Aorta (tissue), 5 donors: ENCODE measurements around the gene CLGN. TPM values are rescaled to one million over a fixed set of nuclear protein-coding genes. Genes with fewer than 3 reads are reported as not detected.
"Not testable (repeated sequence)": the region's sequence is repeated elsewhere in the genome, so short reads cannot be mapped to it uniquely, and the experiment has no call there.

ENCODE experiments used
- ATAC-seq: fragments of 200-7000 bp; cut with Tn5 transposase; one replicate; pipeline ENCODE4 v1.9.1; 2022; ENCODE audit warnings: moderate library complexity; ENCODE audit not compliant: low FRiP score
- DNase-seq, 2 donors: peaks; one replicate each; pipeline ENCODE4 v3.0.0-alpha.2; 2020
- H3K27ac ChIP-seq, 2 donors: one replicate each; pipeline ENCODE4 v1.5.1; 2013; ENCODE audit warnings: low read length in 2 of 2, mild to moderate bottlenecking in 2 of 2, moderate library complexity in 2 of 2, control low read depth in 1 of 2, inconsistent platforms in 1 of 2, low read depth in 1 of 2
- H3K27me3 ChIP-seq, 2 donors: one replicate each; pipeline ENCODE4 v1.6.1; 2013; ENCODE audit warnings: control low read depth in 1 of 2, low read length in 1 of 2, mild to moderate bottlenecking in 1 of 2, moderate library complexity in 1 of 2; ENCODE audit not compliant: insufficient read depth in 2 of 2, control insufficient read depth in 1 of 2
- H3K36me3 ChIP-seq, 2 donors: one replicate each; pipeline ENCODE4 v1.6.1; 2013; ENCODE audit warnings: control low read depth in 1 of 2, low read length in 1 of 2, mild to moderate bottlenecking in 1 of 2; ENCODE audit not compliant: insufficient read depth in 2 of 2, control insufficient read depth in 1 of 2
- H3K4me1 ChIP-seq, 2 donors: one replicate each; pipeline ENCODE4 v1.6.1; 2013; ENCODE audit warnings: low read length in 2 of 2, control low read depth in 1 of 2, mild to moderate bottlenecking in 1 of 2, moderate library complexity in 1 of 2; ENCODE audit not compliant: insufficient read depth in 2 of 2, control insufficient read depth in 1 of 2
- H3K4me3 ChIP-seq, 2 donors: one replicate each; pipeline ENCODE4 v1.5.1; 2013; ENCODE audit warnings: low read length in 2 of 2, control low read depth in 1 of 2, mild to moderate bottlenecking in 1 of 2
- H3K9me3 ChIP-seq: one replicate; pipeline ENCODE4 v1.6.1; 2013; ENCODE audit warnings: mild to moderate bottlenecking, low read length; ENCODE audit not compliant: control insufficient read depth
- WGBS, 2 donors: extraction: QIAGEN DNeasy Blood & Tissue Kit; methylation state at CpG; one replicate each; pipeline ENCODE4 v1.1.7; 2013; 5-methylcytosine and 5-hydroxymethylcytosine counted together
- intact Hi-C, 2 donors: fragments of 100-400 bp; cut with DNase I; formaldehyde crosslinking; loops; one replicate each; pipeline versions ENCODE4 v1.14.2 to v1.15.0; 2022
- polyA plus RNA-seq, 2 donors: library from polyadenylated mRNA; stranded (reverse); fragments of 200-250 nt; gene quantifications; one replicate each; pipeline ENCODE4 v1.2.3, GENCODE V29; 2013
- total RNA-seq, 2 donors: library from RNA; stranded (reverse); fragmentation: NEBNext Ultra II Directional; extraction: Animal tissue kit (Norgen Biotek cat#: 25700); gene quantifications; one replicate each; pipeline ENCODE4 v1.2.1, GENCODE V29; 2021
- donor health status: healthy with polysubstance abuse.
- donor health status: Bipolar disorder and iron deficiency.
- donor health status: DM: no; HTN: no; CAD: no.
- donor health status: DM: no; HTN: no; CAD: no.
- donor health status: DM: yes; HTN: yes; CAD: no.

Gene CLGN
- total and polyA plus RNA-seq, 4 donors, result 0.21 TPM; not detected in 3

DNA sequence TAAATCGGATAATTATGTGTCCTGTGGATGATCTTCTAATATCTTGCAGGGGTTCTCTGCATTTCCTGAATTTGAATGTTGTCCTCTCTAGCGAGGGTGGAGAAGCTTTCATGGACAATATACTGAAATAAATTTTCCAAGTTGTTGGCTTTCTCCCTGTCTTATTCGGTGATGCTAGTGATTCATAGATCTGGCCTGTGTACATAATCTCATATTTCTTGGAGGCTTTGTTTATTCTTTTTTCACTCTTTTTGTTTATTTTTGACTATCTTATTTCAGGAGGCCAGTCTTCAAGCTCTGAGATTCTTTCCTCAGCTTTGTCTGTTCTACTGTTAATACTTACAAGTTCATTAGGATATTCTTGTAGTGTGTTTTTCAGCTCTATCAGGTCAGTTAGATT is 20.7 kb upstream of the CLGN start:
- Histone ChIP-seq H3K9me3 (peaks cover 2% of the 10 kb centered on the region), H3K4me1 (no peaks in the 10 kb centered on the region), H3K4me3 (no peak overlapping the region), H3K36me3 (no peaks in the 10 kb centered on the region), H3K27me3 (no peaks in the 10 kb centered on the region), H3K27ac (no peak overlapping the region)
- ATAC-seq, result no peak
- WGBS, 2 donors, result 53 to 57% methylated on average over 3 of the region's 3 CpGs
- no peak for DNase-seq
- intact Hi-C loops, result no loop called here

GRCh38 chr4:140444347-140444746 is 16.9 kb upstream of the CLGN start:
- H3K27me3 ChIP-seq, H3K9me3 ChIP-seq, DNase-seq, H3K4me1 ChIP-seq, H3K27ac ChIP-seq, intact Hi-C loops, H3K4me3 ChIP-seq, H3K36me3 ChIP-seq, ATAC-seq: not testable (repeated sequence)
- WGBS, 2 donors, result 92% methylated on average over 4 of the region's 4 CpGs

- ATAC-seq, result no peak
- DNase-seq, result no peak
- intact Hi-C loops, result no loop called here
- Histone ChIP-seq H3K36me3 (no peaks in the 10 kb centered on the region), H3K4me1 (no peaks in the 10 kb centered on the region), H3K27me3 (no peaks in the 10 kb centered on the region), H3K27ac (no peak overlapping the region), H3K9me3 (peaks cover 3% of the 10 kb centered on the region), H3K4me3 (no peak overlapping the region)
Measured at GRCh38 chr4:140439644-140440142, 12.2 kb upstream of the CLGN start.

GRCh38 chr4:140427919-140428471 is 547 bp upstream of the CLGN start:
- 61 to 63% methylated on average over 7 of the region's 7 CpGs for WGBS, 2 donors
- Histone ChIP-seq H3K4me3 (peak overlapping the region in 1 of 2 donors; percentile 35), H3K27ac (no peak overlapping the region)

DNA sequence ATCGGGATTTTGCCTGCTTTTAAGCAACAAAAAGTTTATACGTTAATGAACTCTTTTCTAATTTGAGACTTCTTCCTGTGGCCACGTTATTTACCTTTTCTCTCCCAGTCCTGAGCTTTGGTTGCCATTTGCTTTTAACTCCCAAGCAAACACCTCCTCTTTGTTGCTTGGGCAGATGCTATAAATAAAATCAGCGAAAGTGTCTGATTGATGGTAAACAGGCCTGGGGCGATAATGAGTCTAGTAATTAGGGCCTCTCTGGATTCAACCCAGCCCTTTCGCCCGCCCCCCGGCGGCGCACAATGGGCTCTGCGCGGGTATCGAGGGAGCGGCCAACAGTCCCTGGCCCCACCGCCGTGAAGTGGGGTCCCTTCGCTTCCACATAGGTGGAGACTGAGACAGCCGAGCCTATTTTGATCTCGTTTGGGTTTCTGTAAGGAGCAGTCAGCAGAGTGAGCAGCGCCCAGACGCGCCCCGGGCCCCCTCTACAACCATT is 790 bp downstream of the CLGN start:
- H3K9me3 ChIP-seq, result no peaks in the 10 kb centered on the region
- intact Hi-C loops, result no loop called here
- no peak overlapping the region for H3K27ac ChIP-seq
- no peak for DNase-seq
- WGBS, 2 donors, result 12% methylated on average over 23 of the region's 23 CpGs
- no peaks in the 10 kb centered on the region for H3K4me1 ChIP-seq
- peak; percentile 44 for ATAC-seq
- H3K4me3 ChIP-seq, result no peak overlapping the region
- no peaks in the 10 kb centered on the region for H3K36me3 ChIP-seq
- H3K27me3 ChIP-seq, result peaks cover 0 to 1% of the 10 kb centered on the region in 2 donors

More at GRCh38 chr4:140427919-140428471, 547 bp upstream of the CLGN start:
- no peaks in the 10 kb centered on the region for H3K9me3 ChIP-seq
- no peaks in the 10 kb centered on the region for H3K36me3 ChIP-seq
- DNase-seq (no peak), ATAC-seq (no peak)
- H3K4me1 ChIP-seq, result no peaks in the 10 kb centered on the region
- intact Hi-C loops, result no loop called here
- peaks cover 0 to 1% of the 10 kb centered on the region in 2 donors for H3K27me3 ChIP-seq

DNA sequence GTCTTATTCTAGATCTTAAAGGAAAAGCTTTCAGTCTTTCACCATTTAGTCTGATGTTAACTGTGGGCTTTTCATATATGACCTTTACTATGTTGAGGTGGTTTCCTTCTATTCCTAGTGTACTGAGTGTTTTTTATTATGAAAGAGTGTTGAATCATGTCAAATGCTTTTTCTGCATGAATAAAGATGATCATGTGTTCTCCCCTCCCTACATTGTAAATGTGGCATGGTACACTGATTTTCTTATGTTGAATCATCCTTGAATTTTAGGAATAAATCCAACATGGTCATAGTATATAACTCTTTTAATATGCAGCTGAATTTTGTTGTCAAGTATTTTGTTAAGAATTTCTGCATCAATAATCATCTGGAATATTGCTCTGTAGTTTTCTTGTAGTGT is 4.3 kb downstream of the CLGN start:
- Histone ChIP-seq H3K4me1 (no peaks in the 10 kb centered on the region), H3K27ac (no peak overlapping the region), H3K36me3 (no peaks in the 10 kb centered on the region), H3K4me3 (no peak overlapping the region), H3K27me3 (no peaks in the 10 kb centered on the region), H3K9me3 (no peaks in the 10 kb centered on the region)
- DNase-seq (no peak), ATAC-seq (no peak)
- intact Hi-C loops, result no loop called here

- DNase-seq, intact Hi-C loops, H3K9me3 ChIP-seq, H3K4me1 ChIP-seq, H3K4me3 ChIP-seq, ATAC-seq, H3K27me3 ChIP-seq, H3K27ac ChIP-seq, H3K36me3 ChIP-seq: not testable (repeated sequence)
- WGBS, 2 donors, result 88 to 90% methylated on average over 23 to 32 of the region's 32 CpGs
Measured at GRCh38 chr4:140413130-140413969, 14.1 kb downstream of the CLGN start.

- Histone ChIP-seq H3K36me3 (no peaks in the 10 kb centered on the region), H3K27ac (no peak overlapping the region), H3K27me3 (no peaks in the 10 kb centered on the region), H3K4me3 (no peak overlapping the region), H3K9me3 (no peaks in the 10 kb centered on the region), H3K4me1 (no peaks in the 10 kb centered on the region)
- DNase-seq (no peak), ATAC-seq (no peak)
- 90 to 97% methylated on average over 1 of the region's 1 CpG for WGBS, 2 donors
- intact Hi-C loops, result no loop called here
Measured at GRCh38 chr4:140408974-140409373, 18.5 kb downstream of the CLGN start.

- ATAC-seq (no peak), DNase-seq (no peak)
- no peaks in the 10 kb centered on the region for H3K4me1 ChIP-seq
- H3K9me3 ChIP-seq, result no peaks in the 10 kb centered on the region
- H3K36me3 ChIP-seq, result no peaks in the 10 kb centered on the region
- intact Hi-C loops, result no loop called here
- H3K27ac ChIP-seq, result no peak overlapping the region
- no peak overlapping the region for H3K4me3 ChIP-seq
- no peaks in the 10 kb centered on the region for H3K27me3 ChIP-seq
Measured at GRCh38 chr4:140406292-140406691, 21.2 kb downstream of the CLGN start.
